Measurements from ENCODE around the gene INPP5A. TPM values are rescaled to one million over a fixed set of nuclear protein-coding genes. Genes with fewer than 3 reads are reported as not detected.

INPP5A gene
- total RNA-seq, 1 donor from 2014 or later, result 36.3 TPM

- Mint-ChIP-seq H3K9me3 (ENCODE audit: unreplicated experiment) (peaks cover 6% of the 10 kb centered on the region), H3K27me3 (ENCODE audit: unreplicated experiment) (peaks cover 3% of the 10 kb centered on the region)
- no peak for TF ChIP-seq CTCF (IDR thresholded peaks at IDR 0.05; ENCODE audit: partially characterized antibody, unreplicated experiment)
These were observed 162.0 kb downstream of the INPP5A start for GRCh38 chr10:132699411-132700155.

GRCh38 chr10:132700156-132701098, 162.8 kb downstream of the INPP5A start:
- Mint-ChIP-seq H3K27ac (ENCODE audit: unreplicated experiment) (peak overlapping the region; percentile 39), H3K36me3 (ENCODE audit: unreplicated experiment) (peaks cover 6% of the 10 kb centered on the region), H3K4me3 (ENCODE audit: unreplicated experiment) (peak overlapping the region; percentile 25), H3K27me3 (ENCODE audit: unreplicated experiment) (peaks cover 3% of the 10 kb centered on the region), H3K9me3 (ENCODE audit: unreplicated experiment) (peaks cover 2% of the 10 kb centered on the region), H3K4me1 (ENCODE audit: low read depth, unreplicated experiment) (peaks cover 4% of the 10 kb centered on the region)
- peak; percentile 70 for DNase-seq
- TF ChIP-seq CTCF (IDR thresholded peaks at IDR 0.05; ENCODE audit: partially characterized antibody, unreplicated experiment), result no peak

More at GRCh38 chr10:132699411-132700155, 162.0 kb downstream of the INPP5A start:
- Mint-ChIP-seq H3K36me3 (ENCODE audit: unreplicated experiment) (peaks cover 14% of the 10 kb centered on the region), H3K27ac (ENCODE audit: unreplicated experiment) (no peak overlapping the region), H3K4me1 (ENCODE audit: low read depth, unreplicated experiment) (peaks cover 4% of the 10 kb centered on the region), H3K4me3 (ENCODE audit: unreplicated experiment) (no peak overlapping the region)
- no peak for DNase-seq

GRCh38 chr10:132701099-132701845, 163.7 kb downstream of the INPP5A start:
- TF ChIP-seq CTCF (IDR thresholded peaks at IDR 0.05; ENCODE audit: partially characterized antibody, unreplicated experiment), result no peak
- no peak overlapping the region for H3K27ac Mint-ChIP-seq (ENCODE audit: unreplicated experiment)
- no peak for DNase-seq
- peak overlapping the region; percentile 11 for H3K4me3 Mint-ChIP-seq (ENCODE audit: unreplicated experiment)
- H3K36me3 Mint-ChIP-seq (ENCODE audit: unreplicated experiment), result peaks cover 10% of the 10 kb centered on the region
- peaks cover 4% of the 10 kb centered on the region for H3K4me1 Mint-ChIP-seq (ENCODE audit: low read depth, unreplicated experiment)
- peaks cover 4% of the 10 kb centered on the region for H3K27me3 Mint-ChIP-seq (ENCODE audit: unreplicated experiment)
- H3K9me3 Mint-ChIP-seq (ENCODE audit: unreplicated experiment), result peaks cover 5% of the 10 kb centered on the region

- Mint-ChIP-seq H3K27me3 (ENCODE audit: unreplicated experiment) (peaks cover 5% of the 10 kb centered on the region), H3K9me3 (ENCODE audit: unreplicated experiment) (peaks cover 6% of the 10 kb centered on the region), H3K36me3 (ENCODE audit: unreplicated experiment) (peaks cover 13% of the 10 kb centered on the region), H3K4me1 (ENCODE audit: low read depth, unreplicated experiment) (peaks cover 4% of the 10 kb centered on the region), H3K27ac (ENCODE audit: unreplicated experiment) (no peak overlapping the region), H3K4me3 (ENCODE audit: unreplicated experiment) (no peak overlapping the region)
- TF ChIP-seq CTCF (IDR thresholded peaks at IDR 0.05; ENCODE audit: partially characterized antibody, unreplicated experiment), result no peak
- no peak for DNase-seq
These were observed 164.2 kb downstream of the INPP5A start for GRCh38 chr10:132701846-132702190.
